PC-9 (cell line): Measurements from ENCODE around the gene TSHR.

ENCODE experiments used
- CTCF ChIP-seq: fragments of 200-600 bp; sonication (generic); conservative IDR thresholded peaks from 2 replicates; pipeline ENCODE4 v1.6.1; 2017; ENCODE audit warnings: mixed run types, antibody characterized with exemption, mild to moderate bottlenecking, moderate library complexity
- EZH2 ChIP-seq: fragments of 200-600 bp; sonication (generic); IDR thresholded peaks from 2 replicates; pipeline ENCODE4 v1.8.0; 2017; ENCODE audit warnings: antibody characterized with exemption, low read depth

- TF ChIP-seq CTCF (no peak), EZH2 (no peak)
Measured at GRCh38 chr14:81070511-81070910, 115.1 kb downstream of the TSHR start.
